CD4-positive, alpha-beta T cell treated with Interleukin-6 for 4 hours (primary cell): Measurements from ENCODE around the gene ATP13A4.

Experiments
- DNase-seq: peaks from one replicate; pipeline ENCODE4 v3.0.0-alpha.2; 2020; ENCODE audit warnings: mixed read lengths

The ATP13A4 gene

DNA sequence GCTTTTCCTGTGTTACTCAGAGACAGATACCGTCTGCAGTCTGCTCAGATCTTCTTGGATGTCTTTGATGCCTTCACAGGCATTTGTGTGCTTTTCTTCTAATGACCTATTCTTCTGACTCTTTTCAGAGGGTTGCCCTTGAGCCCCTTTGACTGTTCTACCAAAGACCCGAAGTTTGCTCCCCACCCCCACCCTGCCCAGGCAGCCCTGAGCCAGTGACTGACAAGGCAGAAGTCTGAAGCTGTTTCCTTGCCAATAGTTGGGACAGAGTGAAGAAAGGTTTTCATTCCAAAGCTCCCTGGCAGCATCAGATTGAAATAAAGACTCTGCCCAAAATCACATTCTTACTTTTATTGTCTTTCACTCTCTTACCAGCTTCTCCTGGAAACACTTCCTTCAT is 167.1 kb downstream of the ATP13A4 start:
- no peak for DNase-seq

DNA sequence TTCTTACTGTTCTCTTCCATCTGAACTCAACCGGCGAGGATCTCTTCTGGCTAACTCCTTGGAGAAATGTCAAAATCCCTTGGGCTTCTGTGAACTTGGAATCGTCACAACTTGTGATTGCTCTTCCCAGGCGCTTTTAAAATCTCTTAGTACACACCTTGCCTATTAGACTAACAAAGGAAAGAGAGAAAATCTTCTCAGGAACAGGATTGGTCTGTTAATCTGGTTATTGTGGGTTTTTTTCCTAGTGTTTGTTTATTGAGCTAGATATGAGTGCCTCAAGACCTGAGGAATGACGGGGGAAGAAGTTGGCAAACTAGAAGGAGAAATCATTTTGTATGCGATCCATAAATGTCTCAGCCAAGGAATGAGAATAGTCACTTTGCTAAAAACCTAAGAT is 176.0 kb downstream of the ATP13A4 start, which contains the start of gene ATP13A5:
TSS of gene ATP13A5 (minus strand) at position 48 of the 400 bp plus-strand sequence. CDS start at position 20, 28 bp downstream.
- DNase-seq: no peak

DNA sequence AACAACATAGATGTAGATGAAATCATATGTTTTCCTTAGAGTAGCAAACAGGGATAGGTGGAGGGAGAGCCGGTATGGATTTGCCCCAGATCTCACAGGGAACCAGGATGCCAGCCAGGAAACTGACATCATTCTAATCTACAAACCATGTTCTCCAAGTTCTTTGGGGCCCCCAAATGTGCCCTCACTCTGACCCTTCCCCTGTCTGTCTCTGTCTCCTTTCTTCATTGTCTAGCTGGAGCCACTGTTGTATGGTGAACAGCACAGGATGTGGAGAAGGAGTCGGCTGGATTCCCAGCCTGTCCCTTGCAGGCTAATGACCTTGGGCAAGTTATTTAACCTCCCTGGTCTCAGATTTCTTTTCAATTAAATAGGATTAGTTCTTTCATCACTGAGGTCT is 177.1 kb downstream of the ATP13A4 start:
- DNase-seq: no peak

DNA sequence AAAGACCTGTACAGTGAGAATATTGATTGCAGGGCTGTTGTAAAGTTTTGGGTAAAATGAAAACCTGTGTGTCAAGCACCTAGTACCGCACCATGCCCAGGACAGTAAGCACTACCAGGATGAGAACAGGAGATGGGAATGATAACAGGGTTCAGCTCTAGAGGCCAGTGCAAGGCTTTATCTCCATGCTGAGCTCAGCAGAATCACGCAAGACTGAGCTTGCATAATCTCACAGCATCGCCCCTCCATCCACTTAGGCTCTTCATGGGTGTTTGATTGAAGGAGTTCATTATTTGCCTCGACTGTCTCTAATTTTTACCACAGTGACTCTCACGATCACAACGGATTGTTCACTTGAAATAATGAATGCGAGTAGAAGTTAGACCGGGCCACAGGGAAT is 179.1 kb downstream of the ATP13A4 start:
- no peak for DNase-seq

DNA sequence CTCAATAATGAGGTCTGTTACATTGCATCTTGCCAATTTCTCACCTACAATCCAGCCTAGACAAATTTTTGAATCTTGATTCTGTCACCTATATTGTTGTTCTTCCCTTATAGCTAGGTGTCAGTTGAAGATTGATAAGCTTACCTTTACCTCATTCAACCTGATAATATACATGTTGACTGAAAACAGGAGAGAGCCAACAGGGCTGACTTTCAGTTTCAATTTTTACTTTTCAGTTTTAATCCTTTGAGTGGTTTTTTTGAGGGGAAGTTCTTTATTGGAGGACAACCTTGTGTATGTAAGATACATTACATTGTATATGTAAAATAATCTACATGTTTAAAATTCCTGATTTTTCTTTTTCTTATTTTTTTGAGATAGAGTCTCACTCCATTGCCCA is 181.9 kb downstream of the ATP13A4 start:
- no peak for DNase-seq

DNA sequence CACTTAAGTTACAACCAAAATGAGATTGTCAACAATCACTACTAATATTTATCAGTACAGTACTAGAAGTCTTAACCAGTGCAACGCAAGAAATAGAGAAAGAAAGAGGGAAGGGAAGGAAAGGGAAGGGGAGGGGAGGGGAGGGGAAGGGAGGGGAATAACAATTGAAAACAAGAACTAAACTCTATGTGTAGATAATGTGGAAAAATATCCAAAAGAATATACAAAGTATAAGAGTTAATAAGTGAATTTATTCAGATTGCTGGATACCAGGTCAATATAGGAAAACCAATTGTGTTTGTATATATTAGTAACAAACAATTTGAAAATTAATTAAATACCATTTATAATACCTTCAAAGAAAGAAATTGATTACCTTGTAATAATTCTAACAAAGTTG is 186.8 kb downstream of the ATP13A4 start:
- no peak for DNase-seq

DNA sequence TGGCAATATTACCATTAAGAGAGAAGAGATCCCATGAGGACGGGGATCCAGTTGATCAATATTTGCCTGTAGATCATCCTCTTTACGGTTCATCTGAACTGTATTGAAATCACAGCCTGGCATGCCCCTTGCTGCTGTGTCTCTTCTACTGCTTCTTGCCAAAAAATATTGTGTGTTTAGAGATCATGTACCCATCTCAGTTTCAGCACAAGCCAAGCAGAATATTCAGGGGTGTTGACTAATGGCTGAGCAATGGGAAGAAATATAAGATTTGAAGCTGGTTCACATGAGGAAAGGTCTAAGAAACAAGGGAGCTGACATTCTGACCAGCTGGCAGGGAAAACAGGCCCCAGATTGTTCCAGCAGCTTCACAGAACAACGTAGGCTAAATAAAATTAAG is 197.4 kb downstream of the ATP13A4 start:
- DNase-seq: no peak

DNA sequence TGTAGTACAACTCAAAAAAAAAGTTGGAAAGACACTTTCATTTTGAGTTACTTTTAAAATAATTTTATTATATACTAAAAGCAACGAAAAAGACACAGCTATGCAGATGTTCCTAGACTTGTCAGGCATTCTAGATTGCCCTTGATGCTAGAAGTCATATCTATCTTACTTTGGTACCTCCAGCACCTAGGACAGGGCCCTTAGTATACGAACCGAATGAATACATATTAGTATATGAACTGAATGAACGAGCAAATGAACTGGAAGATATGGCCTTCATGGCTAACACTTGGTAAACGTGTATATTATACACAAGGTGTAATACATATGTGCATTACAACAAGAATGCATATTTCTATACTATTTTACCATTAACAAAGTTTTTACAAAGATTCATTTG is 200.3 kb downstream of the ATP13A4 start:
- DNase-seq: no peak
